SU-DHL-6 (cell line): ENCODE results near the gene ADAM19.

Experiments
- CTCF ChIP-seq: fragments of 200-600 bp; sonication (generic); IDR thresholded peaks from one replicate; pipeline ENCODE4 v1.5.1; 2017; ENCODE audit warnings: antibody characterized with exemption, mild to moderate bottlenecking, low read length, moderate library complexity; ENCODE audit not compliant: insufficient read depth, poor library complexity, severe bottlenecking
- EZH2phosphoT487 ChIP-seq: fragments of 200-600 bp; sonication (generic), shearing (Covaris generic); conservative IDR thresholded peaks from 2 replicates; pipeline ENCODE4 v1.6.1; 2018; ENCODE audit warnings: mild to moderate bottlenecking, antibody characterized with exemption, low read length, moderate library complexity, mixed read lengths

- TF ChIP-seq EZH2phosphoT487 (no peak), CTCF (no peak)
Observed at GRCh38 chr5:157524887-157525286, 50.7 kb downstream of the ADAM19 start.
